ENCODE data around the gene MGST2.
"Not testable (repeated sequence)": the region's sequence is repeated elsewhere in the genome, so short reads cannot be mapped to it uniquely, and the experiment has no call there.

Gene MGST2

GRCh38 chr4:139672732-139673131, 7.1 kb downstream of the MGST2 start:
- no peak for DNase-seq

- DNase-seq = no peak
Observed at GRCh38 chr4:139674875-139675550, 9.4 kb downstream of the MGST2 start.

- DNase-seq = no peak
Observed at GRCh38 chr4:139675651-139676050, 10.0 kb downstream of the MGST2 start.

GRCh38 chr4:139676365-139676764, 10.7 kb downstream of the MGST2 start:
- no peak for DNase-seq

GRCh38 chr4:139676913-139677585, 11.4 kb downstream of the MGST2 start:
- no peak for DNase-seq

- no peak for DNase-seq
Observed at GRCh38 chr4:139682309-139682708, 16.7 kb downstream of the MGST2 start.

GRCh38 chr4:139682741-139683151, 17.1 kb downstream of the MGST2 start:
- DNase-seq = no peak

- no peak for DNase-seq
Observed at GRCh38 chr4:139684351-139684750, 18.7 kb downstream of the MGST2 start.

GRCh38 chr4:139685180-139685579, 19.6 kb downstream of the MGST2 start:
- no peak for DNase-seq

GRCh38 chr4:139686130-139686529, 20.5 kb downstream of the MGST2 start:
- no peak for DNase-seq

- DNase-seq = no peak
Observed at GRCh38 chr4:139686988-139687387, 21.4 kb downstream of the MGST2 start.

GRCh38 chr4:139689093-139689722, 23.6 kb downstream of the MGST2 start:
- no peak for DNase-seq

- DNase-seq = no peak
Observed at GRCh38 chr4:139690419-139690818, 24.8 kb downstream of the MGST2 start.

GRCh38 chr4:139692309-139693012, 26.8 kb downstream of the MGST2 start:
- DNase-seq = no peak

- no peak for DNase-seq
Observed at GRCh38 chr4:139694522-139695107, 29.0 kb downstream of the MGST2 start.

- DNase-seq = no peak
Observed at GRCh38 chr4:139696491-139696890, 30.9 kb downstream of the MGST2 start.

- DNase-seq = not testable (repeated sequence)
Observed at GRCh38 chr4:139698167-139698925, 32.7 kb downstream of the MGST2 start.

- no peak for DNase-seq
Observed at GRCh38 chr4:139700568-139700967, 34.9 kb downstream of the MGST2 start.

- DNase-seq = no peak
Observed at GRCh38 chr4:139704915-139705485, 39.4 kb downstream of the MGST2 start.

GRCh38 chr4:139709660-139710059, 44.0 kb downstream of the MGST2 start:
- peak; percentile 2 for DNase-seq

- no peak for DNase-seq
Observed at GRCh38 chr4:139710073-139710472, 44.5 kb downstream of the MGST2 start.

GRCh38 chr4:139711461-139711860, 45.8 kb downstream of the MGST2 start:
- no peak for DNase-seq

Measured in NCI-H1105 treated with DMSO at 0.1 percent for 48 hours (cell line).